Spleen (tissue), 7 donors: ENCODE data around the gene CMA1.

Source experiments
- CTCF ChIP-seq, 11 experiments: fragments of 200-600 bp in 7 of 11; fragments of 450-650 bp in 4 of 11; sonication (generic) in 4 of 11; IDR thresholded peaks in 8 of 11; conservative IDR thresholded peaks in 3 of 11; 1 replicate in 7 of 11; 2 replicates in 4 of 11; pipeline versions ENCODE4 v1.4.0 to v1.8.0; 2016 to 2021; ENCODE audit warnings: antibody characterized with exemption in 11 of 11, inconsistent platforms in 4 of 11, mild to moderate bottlenecking in 1 of 11
- POLR2A ChIP-seq, 3 donors: fragments of 450-650 bp; IDR thresholded peaks; one replicate each; pipeline ENCODE4 v1.5.1; 2017; ENCODE audit warnings: antibody characterized with exemption in 3 of 3, mild to moderate bottlenecking in 1 of 3
- POLR2AphosphoS5 ChIP-seq, 3 donors: sonication (generic); formaldehyde crosslinking; IDR thresholded peaks; one replicate each; pipeline ENCODE4 v1.5.1; 2017; ENCODE audit warnings: antibody characterized with exemption in 3 of 3
- donor health status: DM: no; HTN: no; CAD: no; lungs with moderate emphysema.
- donor health status: DM: no; HTN: no; CAD: no.
- donor health status: DM: no; HTN: no; CAD: no.

- TF ChIP-seq CTCF (IDR thresholded peaks at IDR 0.05 in 8 of 11, conservative IDR thresholded peaks at IDR 0.05 in 3 of 11) (no peak), POLR2A (IDR thresholded peaks at IDR 0.05) (no peak), POLR2AphosphoS5 (IDR thresholded peaks at IDR 0.05) (no peak)
Measured at GRCh38 chr14:24463884-24464785, 43.9 kb downstream of the CMA1 start.
